GM12875 (cell line): ENCODE measurements around the gene MIER2.
"Not testable (repeated sequence)": the region's sequence is repeated elsewhere in the genome, so short reads cannot be mapped to it uniquely, and the experiment has no call there.

Experiments
- H3K4me3 ChIP-seq: one replicate; pipeline ENCODE4 v1.5.1; 2011; ENCODE audit warnings: low read depth, low read length, control low read depth
- CTCF ChIP-seq: IDR thresholded peaks from 2 replicates; pipeline ENCODE4 v1.5.1; 2011; ENCODE audit warnings: low read depth, mild to moderate bottlenecking, control low read depth, inconsistent platforms, low read length, moderate library complexity, borderline replicate concordance; ENCODE audit not compliant: insufficient read depth

Gene MIER2

GRCh38 chr19:344625-345319 is at the start of gene MIER2:
Gene MIER2, minus strand, starts transcription at chr19:344796. Its CDS starts 14 bp downstream, at chr19:344782.
- no peak for TF ChIP-seq CTCF
- peak within 1 kb of the TSS; percentile 52 for H3K4me3 ChIP-seq

GRCh38 chr19:393560-393959 is 49.0 kb upstream of the MIER2 start:
- not testable (repeated sequence) for H3K4me3 ChIP-seq

GRCh38 chr19:392375-392970 is 47.9 kb upstream of the MIER2 start:
- no peak for TF ChIP-seq CTCF
- H3K4me3 ChIP-seq, result no peak overlapping the region

- no peak overlapping the region for H3K4me3 ChIP-seq
- TF ChIP-seq CTCF, result no peak
Measured at GRCh38 chr19:391726-392374, 47.3 kb upstream of the MIER2 start.

GRCh38 chr19:391207-391557 is 46.6 kb upstream of the MIER2 start:
- no peak for TF ChIP-seq CTCF
- no peak overlapping the region for H3K4me3 ChIP-seq

- H3K4me3 ChIP-seq, result no peak overlapping the region
- no peak for TF ChIP-seq CTCF
Measured at GRCh38 chr19:390386-391206, 46.0 kb upstream of the MIER2 start.

- no peak for TF ChIP-seq CTCF
- H3K4me3 ChIP-seq, result no peak overlapping the region
Measured at GRCh38 chr19:389935-390289, 45.3 kb upstream of the MIER2 start.
